ENCODE data around the gene CCS.

Gene CCS

DNA sequence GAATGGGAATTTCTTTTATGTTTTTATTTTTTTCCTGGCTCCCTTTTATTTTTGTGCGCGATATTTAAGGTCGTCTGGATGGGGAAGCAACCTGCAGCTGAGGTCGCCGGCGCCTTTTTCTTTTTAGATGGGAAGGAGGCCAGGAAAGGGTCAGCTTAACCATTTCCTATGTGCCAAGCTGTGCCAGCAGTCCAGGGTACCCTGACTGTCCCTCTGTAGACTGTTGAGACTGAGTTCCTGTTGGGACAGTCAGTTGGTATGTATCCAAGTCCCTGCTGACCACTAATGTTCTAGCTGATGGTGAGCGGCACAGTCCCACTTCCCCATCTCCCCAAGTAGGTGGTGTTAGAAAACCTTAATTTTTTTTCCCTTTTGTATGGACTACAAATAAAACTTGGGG is 33.9 kb downstream of the CCS start:
- TF ChIP-seq ZNF8 (CRISPR knock-in tag; IDR thresholded peaks at IDR 0.05) (no peak), ZC3H10 (CRISPR knock-in tag; IDR thresholded peaks at IDR 0.05) (no peak), TOX (CRISPR knock-in tag; IDR thresholded peaks at IDR 0.05; ENCODE audit: borderline replicate concordance) (no peak), ZFP30 (CRISPR knock-in tag; IDR thresholded peaks at IDR 0.05) (no peak), ARNTL (CRISPR knock-in tag; IDR thresholded peaks at IDR 0.05; ENCODE audit: borderline replicate concordance, low read depth) (no peak), PPARA (CRISPR knock-in tag; IDR thresholded peaks at IDR 0.05; ENCODE audit: borderline replicate concordance) (no peak), ZFP3 (CRISPR knock-in tag; IDR thresholded peaks at IDR 0.05) (no peak)
- ATAC-seq, result no peak

DNA sequence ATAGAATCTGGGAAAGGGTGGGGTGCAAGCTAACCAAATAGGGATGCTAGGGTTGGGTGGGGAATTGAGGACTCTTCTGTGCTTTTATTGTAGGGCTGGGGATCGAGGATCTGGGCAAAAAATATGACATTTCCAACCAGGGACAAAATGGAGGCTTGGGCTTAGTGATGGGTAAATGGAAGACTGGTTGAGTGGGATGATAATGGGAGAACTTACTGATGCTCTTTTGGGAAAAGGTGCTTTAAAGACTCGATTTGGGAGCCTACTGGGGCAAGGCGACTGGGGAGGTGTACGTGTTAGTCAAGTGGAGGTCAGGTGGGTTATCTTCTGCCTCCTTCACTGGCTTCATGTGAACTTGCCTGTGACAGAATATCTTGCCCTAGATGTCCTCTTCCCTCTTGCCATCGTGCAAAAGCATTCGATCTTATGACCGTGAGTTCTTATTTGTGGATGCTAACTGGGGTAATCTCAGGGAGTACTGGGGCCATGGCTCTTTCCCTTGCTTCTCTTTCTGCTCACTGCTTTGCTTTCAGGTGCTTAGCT is 35.1 kb downstream of the CCS start:
- ATAC-seq, result no peak
- TF ChIP-seq ZNF70 (CRISPR knock-in tag; IDR thresholded peaks at IDR 0.05), result no peak
- TF ChIP-seq ARNTL (CRISPR knock-in tag; IDR thresholded peaks at IDR 0.05; ENCODE audit: borderline replicate concordance, low read depth), result no peak
- TF ChIP-seq, protein P1, sequence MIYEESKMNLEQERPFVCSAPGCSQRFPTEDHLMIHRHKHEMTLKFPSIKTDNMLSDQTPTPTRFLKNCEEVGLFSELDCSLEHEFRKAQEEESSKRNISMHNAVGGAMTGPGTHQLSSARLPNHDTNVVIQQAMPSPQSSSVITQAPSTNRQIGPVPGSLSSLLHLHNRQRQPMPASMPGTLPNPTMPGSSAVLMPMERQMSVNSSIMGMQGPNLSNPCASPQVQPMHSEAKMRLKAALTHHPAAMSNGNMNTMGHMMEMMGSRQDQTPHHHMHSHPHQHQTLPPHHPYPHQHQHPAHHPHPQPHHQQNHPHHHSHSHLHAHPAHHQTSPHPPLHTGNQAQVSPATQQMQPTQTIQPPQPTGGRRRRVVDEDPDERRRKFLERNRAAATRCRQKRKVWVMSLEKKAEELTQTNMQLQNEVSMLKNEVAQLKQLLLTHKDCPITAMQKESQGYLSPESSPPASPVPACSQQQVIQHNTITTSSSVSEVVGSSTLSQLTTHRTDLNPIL (CRISPR knock-in tag; IDR thresholded peaks at IDR 0.05; ENCODE audit: low read depth), result no peak
- no peak for TF ChIP-seq ZNF565 (CRISPR knock-in tag; conservative IDR thresholded peaks at IDR 0.05; ENCODE audit: low read depth)
- TF ChIP-seq, protein P2, sequence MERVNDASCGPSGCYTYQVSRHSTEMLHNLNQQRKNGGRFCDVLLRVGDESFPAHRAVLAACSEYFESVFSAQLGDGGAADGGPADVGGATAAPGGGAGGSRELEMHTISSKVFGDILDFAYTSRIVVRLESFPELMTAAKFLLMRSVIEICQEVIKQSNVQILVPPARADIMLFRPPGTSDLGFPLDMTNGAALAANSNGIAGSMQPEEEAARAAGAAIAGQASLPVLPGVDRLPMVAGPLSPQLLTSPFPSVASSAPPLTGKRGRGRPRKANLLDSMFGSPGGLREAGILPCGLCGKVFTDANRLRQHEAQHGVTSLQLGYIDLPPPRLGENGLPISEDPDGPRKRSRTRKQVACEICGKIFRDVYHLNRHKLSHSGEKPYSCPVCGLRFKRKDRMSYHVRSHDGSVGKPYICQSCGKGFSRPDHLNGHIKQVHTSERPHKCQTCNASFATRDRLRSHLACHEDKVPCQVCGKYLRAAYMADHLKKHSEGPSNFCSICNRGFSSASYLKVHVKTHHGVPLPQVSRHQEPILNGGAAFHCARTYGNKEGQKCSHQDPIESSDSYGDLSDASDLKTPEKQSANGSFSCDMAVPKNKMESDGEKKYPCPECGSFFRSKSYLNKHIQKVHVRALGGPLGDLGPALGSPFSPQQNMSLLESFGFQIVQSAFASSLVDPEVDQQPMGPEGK (CRISPR knock-in tag; IDR thresholded peaks at IDR 0.05; ENCODE audit: borderline replicate concordance), result no peak
- no peak for TF ChIP-seq ZFP3 (CRISPR knock-in tag; IDR thresholded peaks at IDR 0.05)
- no peak for TF ChIP-seq RARB (CRISPR knock-in tag; IDR thresholded peaks at IDR 0.05)
- TF ChIP-seq ESRRG (CRISPR knock-in tag; IDR thresholded peaks at IDR 0.05), result no peak
- no peak for TF ChIP-seq TCF4 (CRISPR knock-in tag; IDR thresholded peaks at IDR 0.05; ENCODE audit: borderline replicate concordance)
- no peak for TF ChIP-seq ZNF8 (CRISPR knock-in tag; IDR thresholded peaks at IDR 0.05)
- no peak for TF ChIP-seq SNAI2 (CRISPR knock-in tag; IDR thresholded peaks at IDR 0.05)

DNA sequence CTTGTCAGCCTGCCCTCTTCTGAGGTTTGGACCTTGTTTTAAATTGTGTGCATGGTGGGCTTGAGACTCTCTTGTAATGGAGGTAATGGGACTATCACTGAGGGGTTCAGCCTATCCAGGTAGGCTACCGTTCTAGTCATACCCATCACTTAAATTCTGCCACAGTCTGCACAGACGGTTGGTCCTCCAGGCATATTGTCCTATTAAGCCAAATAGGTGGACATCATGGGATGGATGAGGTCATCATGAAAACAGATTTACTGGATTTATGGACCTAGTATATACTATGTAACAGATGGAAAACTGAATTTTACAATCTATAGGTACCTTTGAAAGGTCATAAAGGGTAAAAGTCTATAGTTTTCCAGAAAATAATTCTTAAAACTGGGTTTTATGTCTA is 36.4 kb downstream of the CCS start:
- no peak for TF ChIP-seq ZNF70 (CRISPR knock-in tag; IDR thresholded peaks at IDR 0.05)
- TF ChIP-seq, protein P3, sequence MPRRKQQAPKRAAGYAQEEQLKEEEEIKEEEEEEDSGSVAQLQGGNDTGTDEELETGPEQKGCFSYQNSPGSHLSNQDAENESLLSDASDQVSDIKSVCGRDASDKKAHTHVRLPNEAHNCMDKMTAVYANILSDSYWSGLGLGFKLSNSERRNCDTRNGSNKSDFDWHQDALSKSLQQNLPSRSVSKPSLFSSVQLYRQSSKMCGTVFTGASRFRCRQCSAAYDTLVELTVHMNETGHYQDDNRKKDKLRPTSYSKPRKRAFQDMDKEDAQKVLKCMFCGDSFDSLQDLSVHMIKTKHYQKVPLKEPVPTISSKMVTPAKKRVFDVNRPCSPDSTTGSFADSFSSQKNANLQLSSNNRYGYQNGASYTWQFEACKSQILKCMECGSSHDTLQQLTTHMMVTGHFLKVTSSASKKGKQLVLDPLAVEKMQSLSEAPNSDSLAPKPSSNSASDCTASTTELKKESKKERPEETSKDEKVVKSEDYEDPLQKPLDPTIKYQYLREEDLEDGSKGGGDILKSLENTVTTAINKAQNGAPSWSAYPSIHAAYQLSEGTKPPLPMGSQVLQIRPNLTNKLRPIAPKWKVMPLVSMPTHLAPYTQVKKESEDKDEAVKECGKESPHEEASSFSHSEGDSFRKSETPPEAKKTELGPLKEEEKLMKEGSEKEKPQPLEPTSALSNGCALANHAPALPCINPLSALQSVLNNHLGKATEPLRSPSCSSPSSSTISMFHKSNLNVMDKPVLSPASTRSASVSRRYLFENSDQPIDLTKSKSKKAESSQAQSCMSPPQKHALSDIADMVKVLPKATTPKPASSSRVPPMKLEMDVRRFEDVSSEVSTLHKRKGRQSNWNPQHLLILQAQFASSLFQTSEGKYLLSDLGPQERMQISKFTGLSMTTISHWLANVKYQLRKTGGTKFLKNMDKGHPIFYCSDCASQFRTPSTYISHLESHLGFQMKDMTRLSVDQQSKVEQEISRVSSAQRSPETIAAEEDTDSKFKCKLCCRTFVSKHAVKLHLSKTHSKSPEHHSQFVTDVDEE (CRISPR knock-in tag; IDR thresholded peaks at IDR 0.05), result no peak
- ATAC-seq, result no peak

DNA sequence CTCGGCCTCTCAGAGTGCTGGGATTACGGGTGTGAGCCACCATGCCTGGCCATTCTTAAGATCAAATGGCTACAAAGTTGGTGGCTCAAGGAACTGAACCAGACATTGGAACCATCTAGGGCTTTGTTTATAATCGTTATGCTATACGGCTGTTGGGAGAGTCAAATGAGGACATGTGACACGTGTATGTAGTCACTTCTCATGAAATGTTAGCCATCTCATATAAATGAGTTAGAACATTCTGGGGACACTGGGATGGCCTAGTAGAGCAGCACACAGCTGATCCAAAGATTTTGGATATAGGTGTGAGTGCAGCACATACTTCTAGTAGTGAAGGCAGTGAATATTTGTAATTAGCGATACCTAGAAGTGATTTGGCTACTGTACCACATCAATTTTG is 38.9 kb downstream of the CCS start:
- ATAC-seq, result no peak
- TF ChIP-seq ZNF70 (CRISPR knock-in tag; IDR thresholded peaks at IDR 0.05), result no peak
- TF ChIP-seq TCF4 (CRISPR knock-in tag; IDR thresholded peaks at IDR 0.05; ENCODE audit: borderline replicate concordance), result no peak
- TF ChIP-seq ZC3H10 (CRISPR knock-in tag; IDR thresholded peaks at IDR 0.05), result no peak
- TF ChIP-seq, protein P2 (CRISPR knock-in tag; IDR thresholded peaks at IDR 0.05; ENCODE audit: borderline replicate concordance), result no peak
- no peak for TF ChIP-seq ISL1 (CRISPR knock-in tag; IDR thresholded peaks at IDR 0.05)
- TF ChIP-seq RARB (CRISPR knock-in tag; IDR thresholded peaks at IDR 0.05), result no peak
- no peak for TF ChIP-seq BACH2 (CRISPR knock-in tag; IDR thresholded peaks at IDR 0.05; ENCODE audit: borderline replicate concordance)
- TF ChIP-seq, protein P3 (CRISPR knock-in tag; IDR thresholded peaks at IDR 0.05), result no peak
- TF ChIP-seq, protein P4, sequence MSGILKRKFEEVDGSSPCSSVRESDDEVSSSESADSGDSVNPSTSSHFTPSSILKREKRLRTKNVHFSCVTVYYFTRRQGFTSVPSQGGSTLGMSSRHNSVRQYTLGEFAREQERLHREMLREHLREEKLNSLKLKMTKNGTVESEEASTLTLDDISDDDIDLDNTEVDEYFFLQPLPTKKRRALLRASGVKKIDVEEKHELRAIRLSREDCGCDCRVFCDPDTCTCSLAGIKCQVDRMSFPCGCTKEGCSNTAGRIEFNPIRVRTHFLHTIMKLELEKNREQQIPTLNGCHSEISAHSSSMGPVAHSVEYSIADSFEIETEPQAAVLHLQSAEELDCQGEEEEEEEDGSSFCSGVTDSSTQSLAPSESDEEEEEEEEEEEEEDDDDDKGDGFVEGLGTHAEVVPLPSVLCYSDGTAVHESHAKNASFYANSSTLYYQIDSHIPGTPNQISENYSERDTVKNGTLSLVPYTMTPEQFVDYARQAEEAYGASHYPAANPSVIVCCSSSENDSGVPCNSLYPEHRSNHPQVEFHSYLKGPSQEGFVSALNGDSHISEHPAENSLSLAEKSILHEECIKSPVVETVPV (CRISPR knock-in tag; IDR thresholded peaks at IDR 0.05), result no peak
- TF ChIP-seq, protein P5, sequence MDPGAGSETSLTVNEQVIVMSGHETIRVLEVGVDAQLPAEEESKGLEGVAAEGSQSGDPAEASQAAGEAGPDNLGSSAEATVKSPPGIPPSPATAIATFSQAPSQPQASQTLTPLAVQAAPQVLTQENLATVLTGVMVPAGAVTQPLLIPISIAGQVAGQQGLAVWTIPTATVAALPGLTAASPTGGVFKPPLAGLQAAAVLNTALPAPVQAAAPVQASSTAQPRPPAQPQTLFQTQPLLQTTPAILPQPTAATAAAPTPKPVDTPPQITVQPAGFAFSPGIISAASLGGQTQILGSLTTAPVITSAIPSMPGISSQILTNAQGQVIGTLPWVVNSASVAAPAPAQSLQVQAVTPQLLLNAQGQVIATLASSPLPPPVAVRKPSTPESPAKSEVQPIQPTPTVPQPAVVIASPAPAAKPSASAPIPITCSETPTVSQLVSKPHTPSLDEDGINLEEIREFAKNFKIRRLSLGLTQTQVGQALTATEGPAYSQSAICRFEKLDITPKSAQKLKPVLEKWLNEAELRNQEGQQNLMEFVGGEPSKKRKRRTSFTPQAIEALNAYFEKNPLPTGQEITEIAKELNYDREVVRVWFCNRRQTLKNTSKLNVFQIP (CRISPR knock-in tag; IDR thresholded peaks at IDR 0.05; ENCODE audit: borderline replicate concordance, low read depth), result no peak
- no peak for TF ChIP-seq GLIS3 (CRISPR knock-in tag; IDR thresholded peaks at IDR 0.05)
- TF ChIP-seq ARNTL (CRISPR knock-in tag; IDR thresholded peaks at IDR 0.05; ENCODE audit: borderline replicate concordance, low read depth), result no peak
- TF ChIP-seq ZNF8 (CRISPR knock-in tag; IDR thresholded peaks at IDR 0.05), result no peak
- no peak for TF ChIP-seq ZFP3 (CRISPR knock-in tag; IDR thresholded peaks at IDR 0.05)
- no peak for TF ChIP-seq ZFP30 (CRISPR knock-in tag; IDR thresholded peaks at IDR 0.05)

Measured in SK-N-SH treated with all-trans-retinoic acid at 6 μM for 48 hours (cell line).